Suprapubic skin (tissue), 4 donors: Measurements from ENCODE around the gene COX20.

Experiments used
- EP300 ChIP-seq: sonication (generic); formaldehyde crosslinking; IDR thresholded peaks from one replicate; pipeline ENCODE4 v1.6.1; 2017; ENCODE audit warnings: antibody characterized with exemption
- POLR2A ChIP-seq, 2 donors: fragments of 450-650 bp; IDR thresholded peaks; one replicate each; pipeline ENCODE4 v1.6.1; 2017; ENCODE audit warnings: antibody characterized with exemption in 2 of 2, mild to moderate bottlenecking in 2 of 2, moderate library complexity in 2 of 2
- POLR2AphosphoS5 ChIP-seq, 3 donors: sonication (generic); formaldehyde crosslinking; IDR thresholded peaks; one replicate each; pipeline ENCODE4 v1.6.1; 2017; ENCODE audit warnings: antibody characterized with exemption in 3 of 3
- TF ChIP-seq, protein P1 (sequence below), 2 donors: fragments of 200-600 bp in 1 of 2; fragments of 450-650 bp in 1 of 2; sonication (generic) in 1 of 2; IDR thresholded peaks; one replicate each; pipeline ENCODE4 v1.5.1; 2016 to 2019; ENCODE audit warnings: antibody characterized with exemption in 2 of 2, mild to moderate bottlenecking in 1 of 2, moderate library complexity in 1 of 2

DNA sequence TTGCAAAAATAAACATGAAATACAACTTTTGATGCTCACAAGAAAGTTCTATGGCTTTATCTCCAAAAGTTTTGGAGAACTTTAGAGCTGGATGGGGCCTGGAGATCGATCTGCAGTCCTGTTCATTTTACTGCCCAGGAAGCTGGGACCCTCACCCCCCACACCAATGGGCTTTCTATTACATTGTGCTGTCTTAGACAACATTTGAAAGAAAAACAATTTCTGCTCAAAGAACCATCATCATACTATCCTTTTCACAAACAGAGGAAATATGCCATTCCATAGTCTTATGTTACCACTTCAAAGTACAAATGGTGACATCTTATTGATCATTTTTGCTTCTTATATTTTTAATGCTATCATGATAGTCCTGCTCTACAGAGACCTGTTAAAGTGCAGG, 30.9 kb downstream of the COX20 start:
- no peak for TF ChIP-seq POLR2AphosphoS5 (IDR thresholded peaks at IDR 0.05)
- TF ChIP-seq, protein P1, sequence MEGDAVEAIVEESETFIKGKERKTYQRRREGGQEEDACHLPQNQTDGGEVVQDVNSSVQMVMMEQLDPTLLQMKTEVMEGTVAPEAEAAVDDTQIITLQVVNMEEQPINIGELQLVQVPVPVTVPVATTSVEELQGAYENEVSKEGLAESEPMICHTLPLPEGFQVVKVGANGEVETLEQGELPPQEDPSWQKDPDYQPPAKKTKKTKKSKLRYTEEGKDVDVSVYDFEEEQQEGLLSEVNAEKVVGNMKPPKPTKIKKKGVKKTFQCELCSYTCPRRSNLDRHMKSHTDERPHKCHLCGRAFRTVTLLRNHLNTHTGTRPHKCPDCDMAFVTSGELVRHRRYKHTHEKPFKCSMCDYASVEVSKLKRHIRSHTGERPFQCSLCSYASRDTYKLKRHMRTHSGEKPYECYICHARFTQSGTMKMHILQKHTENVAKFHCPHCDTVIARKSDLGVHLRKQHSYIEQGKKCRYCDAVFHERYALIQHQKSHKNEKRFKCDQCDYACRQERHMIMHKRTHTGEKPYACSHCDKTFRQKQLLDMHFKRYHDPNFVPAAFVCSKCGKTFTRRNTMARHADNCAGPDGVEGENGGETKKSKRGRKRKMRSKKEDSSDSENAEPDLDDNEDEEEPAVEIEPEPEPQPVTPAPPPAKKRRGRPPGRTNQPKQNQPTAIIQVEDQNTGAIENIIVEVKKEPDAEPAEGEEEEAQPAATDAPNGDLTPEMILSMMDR (IDR thresholded peaks at IDR 0.05) = no peak
- TF ChIP-seq EP300 = no peak
- no peak for TF ChIP-seq POLR2A (IDR thresholded peaks at IDR 0.05)
